NCI-H1048 (cell line): ENCODE results near the gene SLFN5.
"Not testable (repeated sequence)": the region's sequence is repeated elsewhere in the genome, so short reads cannot be mapped to it uniquely, and the experiment has no call there.

Source experiments
- DNase-seq: peaks from one replicate; lab custom pipeline; 2025; lab: John Stamatoyannopoulos, UW

SLFN5 gene

DNA sequence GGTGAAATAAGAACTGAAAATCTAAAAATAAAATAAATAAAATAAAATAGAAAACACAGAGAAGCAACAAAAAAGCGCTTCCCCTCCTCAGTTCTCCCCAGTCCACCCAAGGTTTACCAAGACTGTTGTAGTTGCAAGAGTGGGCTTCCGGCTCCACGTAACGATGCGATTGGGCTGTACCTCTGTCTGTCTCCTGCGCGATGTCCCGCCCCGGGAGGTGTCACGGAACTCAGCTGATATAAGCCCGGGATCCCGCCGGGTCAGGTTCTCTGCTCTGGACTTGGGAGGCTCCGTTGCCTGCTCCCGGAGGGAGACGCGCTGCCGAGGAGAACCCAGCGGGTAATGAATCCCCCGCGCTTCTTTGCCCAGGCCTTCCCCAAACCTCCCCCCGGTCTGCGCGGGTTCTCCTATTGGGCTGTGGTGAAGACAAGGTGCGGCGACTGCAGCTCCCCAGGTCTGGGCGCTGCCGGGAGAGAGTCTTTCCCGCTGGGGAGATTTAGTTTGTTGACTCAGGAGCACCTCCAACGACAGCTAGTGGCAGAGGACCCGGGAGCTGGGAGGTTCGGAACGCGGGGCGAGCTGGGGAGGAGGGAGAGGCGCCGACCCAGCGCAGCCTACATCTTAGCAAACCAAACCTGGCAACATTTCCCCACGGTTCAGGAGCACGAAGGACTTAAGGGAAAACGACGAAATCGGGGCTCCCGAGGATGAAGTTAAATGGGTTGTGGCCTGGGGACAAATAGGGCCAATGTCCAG is at the start of gene SLFN5:
TSS of gene SLFN5 (plus strand) at position 268 of the 756 bp plus-strand sequence. CDS start 15,619 bp downstream, outside the sequence.
- peak; percentile 76 for DNase-seq

DNA sequence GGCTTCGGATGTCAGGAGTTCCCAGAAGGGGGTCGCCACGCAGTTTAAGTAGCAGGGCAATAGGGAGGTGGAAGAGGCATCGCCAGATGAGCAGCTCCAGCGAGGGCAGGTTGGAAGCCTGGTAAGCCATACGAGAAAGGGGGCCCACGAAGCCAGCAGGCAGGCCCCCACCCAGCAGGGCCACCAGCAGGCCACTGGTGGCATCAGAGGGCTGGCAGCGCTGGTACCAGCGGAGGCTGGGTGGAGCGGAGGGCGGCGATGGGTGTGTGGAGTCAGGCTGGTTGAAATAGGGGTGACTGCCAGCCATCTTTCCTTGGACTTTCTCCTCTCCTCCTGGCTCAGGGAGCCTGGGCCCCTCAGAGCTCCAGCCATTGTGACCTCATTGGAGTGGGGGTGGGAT is 48.9 kb upstream of the SLFN5 start, which contains the start of gene SLC35G3:
TSS of gene SLC35G3 (minus strand) at position 393 of the 400 bp plus-strand sequence. CDS start at position 307, 86 bp downstream.
- not testable (repeated sequence) for DNase-seq

DNA sequence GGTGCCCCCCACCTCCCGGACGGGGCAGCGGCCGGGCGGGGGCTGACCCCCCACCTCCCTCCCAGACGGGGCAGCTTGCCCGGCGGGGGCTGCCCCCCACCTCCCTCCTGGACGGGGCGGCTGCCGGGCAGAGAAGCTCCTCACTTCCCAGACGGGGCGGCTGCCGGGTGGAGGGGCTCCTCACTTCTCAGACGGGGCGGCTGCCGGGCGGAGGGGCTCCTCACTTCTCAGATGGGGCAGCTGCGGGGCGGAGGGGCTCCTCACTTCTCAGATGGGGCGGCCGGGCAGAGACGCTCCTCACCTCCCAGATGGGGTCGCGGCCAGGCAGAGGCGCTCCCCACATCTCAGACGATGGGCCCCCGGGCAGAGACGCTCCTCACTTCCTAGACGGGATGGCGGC is 47.8 kb upstream of the SLFN5 start:
- DNase-seq, result not testable (repeated sequence)

DNA sequence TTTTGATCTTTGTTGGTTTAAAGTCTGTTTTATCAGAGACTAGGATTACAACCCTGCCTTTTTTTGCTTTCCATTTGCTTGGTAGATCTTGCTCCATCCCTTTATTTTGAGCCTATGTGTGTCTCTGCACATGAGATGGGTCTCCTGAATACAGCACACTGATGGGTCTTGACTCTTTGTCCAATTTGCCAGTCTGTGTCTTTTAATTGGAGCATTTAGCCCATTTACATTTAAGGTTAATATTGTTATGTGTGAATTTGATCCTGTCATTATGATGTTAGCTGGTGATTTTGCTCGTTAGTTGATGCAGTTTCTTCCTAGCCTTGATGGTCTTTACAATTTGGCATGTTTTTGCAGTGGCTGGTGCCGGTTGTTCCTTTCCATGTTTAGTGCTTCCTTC is 40.3 kb upstream of the SLFN5 start:
- DNase-seq, result not testable (repeated sequence)

DNA sequence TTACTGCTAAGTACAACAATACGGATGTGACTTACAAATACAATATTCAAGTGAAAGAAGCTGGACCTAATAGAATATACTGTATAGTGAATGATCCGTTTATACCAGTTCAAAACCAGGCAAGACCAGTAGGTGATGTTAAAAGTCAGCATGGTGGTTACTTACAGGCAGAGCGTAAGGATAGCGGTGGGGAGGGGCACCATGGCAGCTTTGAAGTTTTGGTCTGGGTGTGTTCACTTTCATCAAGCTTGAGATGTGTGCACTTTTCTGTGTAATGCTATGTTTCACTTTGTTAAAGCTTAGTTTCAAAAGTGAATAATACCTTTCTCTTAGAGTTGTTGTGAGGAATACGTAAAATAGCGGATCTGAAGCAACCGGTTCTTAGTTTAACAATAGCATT is 32.1 kb upstream of the SLFN5 start:
- DNase-seq, result no peak

DNA sequence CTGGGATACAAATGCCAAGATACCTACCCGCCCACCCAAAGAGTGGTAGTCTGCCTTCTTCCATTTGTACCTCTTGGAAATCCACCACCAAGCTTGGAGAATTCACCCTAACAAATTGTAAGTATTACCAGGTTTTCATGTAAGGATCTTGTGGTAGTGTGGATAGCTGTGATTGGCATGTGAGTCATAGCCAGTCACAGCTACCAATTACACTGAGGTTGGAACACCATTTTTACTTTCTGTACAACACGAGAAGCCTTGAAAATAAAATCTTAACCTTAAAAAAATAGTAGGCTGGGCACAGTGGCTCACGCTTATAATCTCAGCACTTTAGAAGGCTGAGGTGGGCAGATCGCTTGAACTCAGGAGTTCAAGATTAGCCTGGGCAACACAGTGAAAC is 30.2 kb upstream of the SLFN5 start:
- DNase-seq, result no peak

DNA sequence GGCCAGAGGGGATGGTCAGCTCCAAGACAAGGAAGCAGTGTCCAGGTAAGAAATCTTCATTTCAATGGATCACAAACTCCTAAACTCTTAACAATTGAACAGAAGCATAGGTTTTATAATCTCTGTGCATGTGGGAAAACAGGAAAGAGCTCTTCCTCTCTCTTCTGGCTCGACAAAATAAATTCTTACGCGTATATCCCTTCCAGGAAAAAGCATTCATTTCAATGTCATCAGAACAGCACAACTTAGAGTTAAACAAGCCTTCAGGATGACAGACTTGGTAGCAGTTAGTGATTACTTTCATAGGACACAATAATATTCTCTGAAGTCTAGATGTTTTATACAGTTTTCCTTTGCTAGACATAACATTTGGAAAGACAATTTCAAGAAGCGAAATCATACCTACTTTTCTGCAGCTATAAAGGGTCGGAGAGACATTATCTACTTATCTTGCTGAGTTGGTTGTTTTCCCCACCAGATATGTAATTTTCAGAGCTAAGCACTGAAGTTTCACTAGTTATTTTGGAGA is 29.4 kb upstream of the SLFN5 start:
- no peak for DNase-seq

DNA sequence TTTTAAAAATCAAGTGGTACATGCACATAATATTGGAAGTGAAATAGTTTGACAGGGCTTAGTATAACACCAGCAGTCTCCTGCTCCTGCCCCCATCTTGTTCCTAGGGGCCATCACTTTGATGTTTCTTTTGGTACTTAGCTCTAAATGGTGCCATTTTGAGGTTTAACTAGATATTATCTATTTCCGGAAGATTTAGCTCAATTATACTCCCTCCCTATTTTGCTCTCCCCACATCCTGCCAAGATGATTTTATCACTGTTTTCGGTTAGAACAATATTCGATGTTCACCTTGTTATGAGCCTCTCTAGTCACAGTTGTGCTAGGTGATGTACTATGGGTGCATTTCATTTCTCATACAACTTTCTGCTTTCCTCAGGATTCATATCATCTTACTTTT is 28.7 kb upstream of the SLFN5 start:
- no peak for DNase-seq

DNA sequence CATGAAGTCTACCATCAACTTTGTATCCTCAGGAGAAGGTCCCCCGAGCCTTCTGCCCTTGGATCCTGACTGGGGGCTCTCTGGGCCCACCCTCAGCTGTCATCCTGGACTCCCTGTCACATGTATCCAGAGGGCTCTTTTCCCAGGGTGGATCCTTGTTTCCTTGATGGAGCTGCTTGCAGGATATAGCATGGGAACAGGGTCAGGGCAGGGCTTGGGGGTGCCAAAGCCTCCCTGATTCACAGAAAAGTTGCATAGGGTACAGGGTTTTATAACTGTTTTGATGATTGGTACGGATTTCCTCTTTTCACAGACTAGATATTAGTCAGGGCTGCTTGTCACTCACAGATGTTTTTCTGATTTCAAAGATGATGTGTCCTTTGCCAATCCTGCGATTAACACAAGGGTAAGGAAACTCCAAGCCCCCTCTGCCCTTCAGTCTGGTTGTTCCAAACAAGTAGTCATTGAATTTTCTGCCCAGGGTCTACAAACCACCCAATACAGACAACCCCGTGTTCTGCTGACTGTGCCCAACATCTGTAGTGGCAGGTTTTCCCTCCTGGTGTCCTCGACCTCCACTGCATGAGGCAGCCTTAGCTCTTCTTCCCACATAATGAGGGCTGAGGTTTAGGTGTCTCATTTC is 28.1 kb upstream of the SLFN5 start:
- no peak for DNase-seq

DNA sequence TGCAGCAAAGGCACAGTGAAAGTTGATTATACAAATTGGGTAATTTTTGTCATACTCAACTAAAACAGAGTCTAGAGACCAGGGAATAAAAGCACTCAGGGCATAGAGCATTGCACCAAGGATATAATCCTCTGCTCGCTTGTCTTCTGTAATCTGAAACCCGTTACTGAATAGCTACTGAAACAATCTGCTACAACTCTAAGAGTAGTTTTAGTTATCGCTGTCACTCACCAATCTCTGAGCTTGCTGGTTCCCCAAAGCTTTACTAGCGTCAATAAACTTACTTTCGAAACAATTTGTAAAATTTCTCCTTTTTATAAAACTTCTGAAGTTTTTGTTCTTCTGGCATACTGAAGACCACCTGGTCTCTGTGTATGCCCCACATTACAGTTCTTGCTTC is 25.8 kb upstream of the SLFN5 start:
- DNase-seq, result no peak

DNA sequence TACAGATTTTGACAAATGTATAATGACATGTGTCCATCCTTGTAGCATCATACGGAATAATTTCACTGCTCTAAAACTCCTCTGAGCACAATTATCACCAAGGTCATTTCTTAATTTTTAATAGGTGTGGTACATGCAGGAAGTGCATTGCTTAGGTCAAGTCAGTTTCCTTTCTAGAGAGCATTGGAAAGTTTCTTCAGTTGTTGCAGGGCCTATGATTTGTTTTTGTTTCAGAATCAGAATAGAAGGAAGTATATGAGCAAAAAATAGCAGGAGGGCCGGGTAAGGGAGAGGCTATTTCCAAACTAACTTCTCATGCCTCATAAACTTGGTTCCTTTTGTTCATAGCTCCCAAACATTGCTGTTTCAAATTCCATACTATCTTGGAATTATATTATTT is 24.0 kb upstream of the SLFN5 start:
- DNase-seq, result no peak

DNA sequence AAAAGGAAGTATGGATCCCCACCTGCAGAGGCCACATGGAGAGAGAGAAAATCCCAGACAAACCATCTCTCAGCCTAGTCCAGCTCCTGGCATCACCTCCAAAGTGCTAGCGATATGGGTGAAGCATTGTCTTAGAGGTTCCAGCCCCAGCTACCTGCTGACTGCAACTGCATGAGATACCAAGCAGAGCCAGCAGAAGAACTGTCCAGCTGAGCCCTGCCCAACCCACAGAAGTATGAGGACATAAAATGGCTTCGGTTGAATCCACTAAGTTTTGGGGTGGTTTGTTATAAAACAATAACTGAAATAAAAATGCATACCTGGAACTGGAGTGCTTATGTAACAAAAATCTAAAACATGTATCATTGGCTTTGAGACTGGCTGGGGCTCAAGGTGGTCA is 20.4 kb upstream of the SLFN5 start:
- no peak for DNase-seq

DNA sequence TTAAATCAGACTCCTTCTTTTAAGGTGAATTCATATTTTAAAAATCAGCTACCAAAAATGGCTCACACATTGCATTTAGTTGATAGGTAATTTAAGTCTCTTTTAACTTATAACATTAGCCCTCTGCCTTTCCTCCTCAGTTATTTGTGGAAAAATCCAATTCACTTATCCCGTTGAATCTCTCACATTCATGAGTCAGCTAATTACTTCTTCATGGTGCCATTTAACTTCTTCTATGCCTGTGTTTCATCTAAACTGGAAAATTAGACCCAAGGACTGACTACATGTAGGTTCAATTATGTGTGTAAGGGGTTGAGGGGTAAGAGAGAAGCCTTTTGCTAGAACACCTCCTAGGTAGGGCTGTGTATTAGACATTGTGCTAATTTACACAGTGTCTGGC is 18.4 kb upstream of the SLFN5 start:
- DNase-seq, result no peak

DNA sequence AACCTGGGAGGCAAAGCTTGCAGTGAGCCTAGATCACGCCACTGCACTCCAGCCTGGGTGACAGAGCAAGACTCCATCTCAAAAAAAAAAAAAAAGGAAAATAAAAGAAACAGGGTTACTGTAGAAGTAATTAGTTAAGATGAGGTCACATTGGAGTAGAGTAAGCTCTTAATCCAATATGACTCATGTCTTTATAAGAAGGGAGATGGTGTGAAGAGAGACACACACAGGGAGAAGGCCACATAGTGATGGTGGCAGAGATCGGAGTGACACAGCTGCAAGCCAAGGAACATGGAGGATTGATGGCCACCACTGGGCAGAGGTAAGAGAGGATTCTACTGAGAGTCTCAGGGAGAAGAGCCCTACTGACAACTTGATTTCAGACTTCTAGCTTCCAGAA is 15.3 kb upstream of the SLFN5 start:
- no peak for DNase-seq

DNA sequence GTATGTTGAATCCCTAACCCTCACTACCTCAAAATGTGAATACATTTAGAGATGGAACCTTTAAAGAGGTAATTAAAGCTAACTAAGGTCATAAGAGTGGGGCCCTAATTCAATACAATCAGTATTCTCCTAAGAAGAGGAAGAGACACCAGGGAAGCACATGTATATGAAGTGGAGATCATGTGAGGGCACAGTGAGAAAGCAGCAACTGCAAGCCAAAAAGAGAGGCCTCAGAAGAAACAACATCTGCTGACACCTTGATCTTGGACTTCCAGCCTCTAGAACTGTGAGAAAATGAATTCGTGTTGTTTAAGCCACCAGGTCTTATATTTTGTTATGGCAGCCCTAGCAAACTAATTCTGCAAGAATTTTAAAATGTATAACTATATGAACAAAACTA is 13.2 kb upstream of the SLFN5 start:
- no peak for DNase-seq

DNA sequence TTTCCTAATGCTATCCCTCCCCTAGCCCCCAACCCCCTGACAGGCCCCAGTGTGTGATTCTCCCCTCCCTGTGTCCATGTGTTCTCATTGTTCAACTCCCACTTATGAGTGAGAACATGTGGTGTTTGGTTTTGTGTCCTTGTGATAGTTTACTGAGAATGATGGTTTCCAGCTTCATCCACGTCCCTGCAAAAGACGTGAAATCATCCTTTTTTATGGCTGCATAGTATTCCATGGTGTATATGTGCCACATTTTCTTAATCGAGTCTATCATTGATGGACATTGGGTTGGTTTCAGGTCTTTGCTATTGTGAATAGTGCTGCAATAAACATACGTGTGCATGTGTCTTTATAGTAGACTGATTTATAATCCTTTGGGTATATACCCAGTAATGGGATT is 8.6 kb upstream of the SLFN5 start:
- DNase-seq, result not testable (repeated sequence)

DNA sequence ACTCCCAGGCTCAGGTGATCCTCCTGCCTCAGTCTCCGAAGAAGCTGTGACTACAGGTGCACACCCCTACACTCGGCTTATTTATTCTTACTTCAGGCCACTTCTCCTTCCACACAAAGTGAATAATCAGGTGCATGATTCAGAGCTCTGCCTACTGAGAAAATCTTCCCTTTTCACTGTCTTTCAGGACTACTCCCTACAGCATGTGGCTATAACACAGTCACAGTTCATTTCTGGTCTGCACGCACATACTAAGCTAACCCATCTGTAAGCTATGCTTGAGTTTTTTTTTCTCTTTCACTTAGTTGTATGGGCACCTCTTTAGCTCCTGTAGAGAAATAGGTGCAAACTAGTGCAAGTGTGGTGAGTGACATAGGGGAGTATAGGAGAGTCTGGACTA is 7.6 kb upstream of the SLFN5 start:
- DNase-seq, result no peak

DNA sequence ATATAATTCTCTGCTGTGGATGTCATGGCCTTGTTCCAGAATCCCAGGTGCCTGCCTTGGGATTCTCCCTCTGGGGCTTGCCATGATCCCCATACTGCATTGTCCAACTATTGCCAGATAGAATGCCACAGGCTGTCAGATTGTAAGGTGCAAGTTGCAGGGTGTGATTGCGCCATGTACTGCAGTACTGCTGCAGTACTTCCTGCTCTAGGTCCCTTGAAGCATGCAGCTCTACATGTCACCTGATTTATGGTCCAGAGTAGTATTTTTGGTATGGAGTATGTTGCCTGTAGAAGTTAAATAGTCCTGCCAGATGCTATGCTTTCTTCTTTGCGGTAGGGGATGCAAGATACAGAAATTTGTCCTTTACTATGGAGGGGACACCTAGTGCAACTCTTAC is 7.0 kb upstream of the SLFN5 start:
- no peak for DNase-seq

DNA sequence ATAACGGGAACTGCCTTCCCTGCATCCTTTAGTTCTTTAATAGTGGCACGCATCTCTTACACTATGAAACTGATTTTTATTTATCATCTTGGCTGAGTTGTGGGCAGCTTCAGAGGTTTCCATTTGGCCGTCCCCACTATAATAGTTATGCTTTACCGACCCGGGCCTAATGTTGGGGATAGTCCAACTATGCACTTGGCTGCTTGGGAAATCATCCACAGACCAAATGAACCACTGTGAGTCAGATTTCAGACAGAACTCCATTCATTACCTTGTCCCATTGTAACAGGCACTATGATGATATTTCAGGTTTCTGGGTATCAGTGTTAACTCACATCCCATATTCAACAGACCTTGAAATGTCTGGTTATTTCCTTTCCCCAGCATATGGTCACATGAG is 6.1 kb upstream of the SLFN5 start:
- DNase-seq, result no peak

DNA sequence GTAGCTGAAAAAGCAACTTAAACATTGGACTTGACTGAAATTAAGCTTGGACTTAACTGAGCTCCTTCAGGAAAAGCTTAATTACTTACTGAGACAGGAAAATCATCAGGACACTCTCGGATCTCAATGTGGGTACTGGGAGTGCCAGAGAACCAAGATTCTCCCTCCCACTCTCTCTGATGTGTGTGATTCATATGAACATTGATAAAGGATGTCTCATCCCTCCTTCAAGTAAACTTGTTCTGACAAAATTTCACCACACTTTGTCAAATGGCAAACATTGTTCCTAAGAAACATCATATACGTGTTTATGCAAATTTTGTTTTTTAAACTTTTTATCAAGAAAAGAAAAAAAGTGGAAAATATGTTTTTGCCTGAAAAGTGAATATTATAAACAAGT is 4.1 kb upstream of the SLFN5 start:
- DNase-seq, result no peak

DNA sequence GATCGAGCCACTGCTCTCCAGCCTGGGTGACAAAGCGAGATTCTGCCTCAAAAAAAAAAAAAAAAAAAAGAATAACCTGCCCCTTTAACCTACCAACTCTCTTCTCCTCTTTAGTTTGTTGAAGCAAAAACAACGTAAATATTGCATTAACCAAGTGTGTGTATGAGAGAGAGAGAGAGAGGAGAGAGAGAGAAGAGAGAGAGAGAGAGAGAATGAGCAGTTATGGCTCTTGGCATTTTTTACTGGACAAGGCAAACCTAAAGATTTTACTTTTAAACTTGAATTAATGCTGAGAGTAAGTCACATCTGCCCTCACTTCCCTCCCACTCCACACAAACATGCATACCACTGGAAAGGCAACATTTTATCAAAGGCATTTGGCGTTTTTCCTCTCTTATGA is 3.0 kb upstream of the SLFN5 start:
- DNase-seq, result no peak

DNA sequence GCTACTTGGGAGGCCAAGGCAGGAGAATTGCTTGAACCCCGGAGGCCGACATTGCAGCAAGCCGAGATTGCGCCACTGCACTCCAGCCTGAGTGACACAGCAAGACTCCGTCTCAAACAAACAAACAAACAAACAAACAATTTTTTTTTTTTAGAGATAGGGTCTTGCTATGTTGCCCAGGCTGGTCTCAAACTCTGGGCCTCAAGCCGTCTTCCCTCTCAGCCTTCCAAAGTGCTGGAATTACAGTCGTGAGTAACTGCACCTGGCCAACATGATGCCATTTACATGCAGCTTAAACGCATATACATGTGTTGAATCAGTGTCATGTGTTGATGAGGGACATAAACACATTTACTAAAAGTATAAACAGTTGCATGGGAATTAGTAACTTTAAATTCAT is 2.0 kb upstream of the SLFN5 start:
- no peak for DNase-seq

DNA sequence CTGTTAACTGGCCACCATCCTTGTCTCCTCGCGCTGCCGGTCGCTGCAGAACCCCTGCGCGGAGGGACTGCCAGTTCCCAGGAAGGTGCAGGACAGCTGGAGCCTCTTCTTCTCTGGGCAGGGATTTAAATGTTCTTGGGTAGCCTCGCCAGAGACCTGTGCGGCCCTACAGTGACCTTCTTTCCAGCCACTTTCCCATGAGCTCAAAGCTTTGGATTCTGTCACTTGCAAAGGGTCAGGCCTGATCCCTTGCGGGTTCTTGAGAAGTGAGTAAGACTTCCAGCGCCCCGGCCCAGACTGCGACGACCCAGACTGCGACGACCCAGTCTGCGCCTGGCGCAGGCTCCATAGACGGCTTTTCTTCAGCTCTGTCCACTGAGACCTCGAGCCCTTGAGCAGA is 1.4 kb upstream of the SLFN5 start:
- DNase-seq, result no peak
